Measurements from ENCODE around the gene TRAF7. TPM values are rescaled to one million over a fixed set of nuclear protein-coding genes. Genes with fewer than 3 reads are reported as not detected.

The TRAF7 gene
- total RNA-seq, 6 donors from 2014 or later = 34.6 to 72.6 (median 52.9) TPM

- DNase-seq (no peak), ATAC-seq (ENCODE audit: low FRiP score in 2 of 2) (no peak)
- WGBS, 2 donors = 62 to 82% methylated on average over 5 of the region's 6 CpGs
- Histone ChIP-seq H3K4me3 (no peak overlapping the region), H3K27me3 (no peaks in the 10 kb centered on the region), H3K27ac (peak overlapping the region in 3 of 4 donors; percentile 48 to 74 (median 74)), H3K9me3 (no peaks in the 10 kb centered on the region), H3K36me3 (peaks cover 0 to 13% (median 4%) of the 10 kb centered on the region in 4 donors), H3K4me1 (peaks cover 38 to 51% (median 44%) of the 10 kb centered on the region in 4 donors)
- TF ChIP-seq POLR2A (IDR thresholded peaks at IDR 0.05) = no peak
- TF ChIP-seq CTCF (IDR thresholded peaks at IDR 0.05) = no peak
- TF ChIP-seq EP300 (IDR thresholded peaks at IDR 0.05) = no peak
- TF ChIP-seq POLR2AphosphoS5 (IDR thresholded peaks at IDR 0.05) = no peak
Observed at GRCh38 chr16:2147378-2147777, 8.2 kb upstream of the TRAF7 start.

GRCh38 chr16:2147981-2148671 is 7.5 kb upstream of the TRAF7 start, which contains the start of gene RAB26:
Gene RAB26 (plus strand): TSS chr16:2148625. CDS start chr16:2148784, 159 bp downstream.
- peak within 1 kb of the TSS; percentile 30 to 53 (median 48) for H3K4me3 ChIP-seq
- no peaks in the 10 kb centered on the region for H3K27me3 ChIP-seq
- peak; percentile 91 to 93 for DNase-seq
- peaks cover 0 to 19% (median 4%) of the 10 kb centered on the region in 4 donors for H3K36me3 ChIP-seq
- H3K9me3 ChIP-seq = no peaks in the 10 kb centered on the region
- ATAC-seq (ENCODE audit: low FRiP score in 2 of 2) = peak; percentile 78 to 87
- H3K27ac ChIP-seq = peak within 1 kb of the TSS in 3 of 4 donors; percentile 48 to 74 (median 74)
- TF ChIP-seq POLR2A (IDR thresholded peaks at IDR 0.05) (peak in 1 of 4 donors; percentile 12), POLR2AphosphoS5 (IDR thresholded peaks at IDR 0.05) (peak in 1 of 2 donors; percentile 20), CTCF (IDR thresholded peaks at IDR 0.05) (no peak)
- WGBS, 2 donors = 1% methylated on average over 34 of the region's 55 CpGs; no CpG with 5 or more reads in 1 of the 2 donors
- peaks cover 45 to 58% (median 52%) of the 10 kb centered on the region in 4 donors for H3K4me1 ChIP-seq

- H3K4me1 ChIP-seq = peaks cover 50 to 67% (median 60%) of the 10 kb centered on the region in 4 donors
- no peaks in the 10 kb centered on the region for H3K27me3 ChIP-seq
- 10 to 16% methylated on average over 9 to 17 of the region's 62 CpGs for WGBS, 2 donors
- TF ChIP-seq CTCF (IDR thresholded peaks at IDR 0.05) (peak in 3 of 6 experiments; percentile 39 to 56 (median 47)), POLR2AphosphoS5 (IDR thresholded peaks at IDR 0.05) (no peak), POLR2A (IDR thresholded peaks at IDR 0.05) (no peak)
- peak overlapping the region in 1 of 4 donors; percentile 13 for H3K27ac ChIP-seq
- H3K4me3 ChIP-seq = peak overlapping the region; percentile 30 to 53 (median 48)
- no peak for ATAC-seq (ENCODE audit: low FRiP score in 2 of 2)
- DNase-seq = peak in 1 of 2 donors; percentile 88
- peaks cover 0 to 21% (median 4%) of the 10 kb centered on the region in 4 donors for H3K36me3 ChIP-seq
- H3K9me3 ChIP-seq = no peaks in the 10 kb centered on the region
Observed at GRCh38 chr16:2148714-2149629, 6.6 kb upstream of the TRAF7 start.

GRCh38 chr16:2149630-2150417 is 5.8 kb upstream of the TRAF7 start:
- Histone ChIP-seq H3K27ac (no peak overlapping the region), H3K9me3 (no peaks in the 10 kb centered on the region), H3K4me3 (no peak overlapping the region), H3K4me1 (peaks cover 54 to 75% (median 67%) of the 10 kb centered on the region in 4 donors), H3K27me3 (no peaks in the 10 kb centered on the region), H3K36me3 (peaks cover 0 to 21% (median 4%) of the 10 kb centered on the region in 4 donors)
- DNase-seq = no peak
- ATAC-seq (ENCODE audit: low FRiP score in 2 of 2) = no peak
- WGBS, 2 donors = 63 to 70% methylated on average over 4 to 18 of the region's 24 CpGs
- TF ChIP-seq POLR2AphosphoS5 (IDR thresholded peaks at IDR 0.05) = no peak
- TF ChIP-seq CTCF (IDR thresholded peaks at IDR 0.05) = no peak
- no peak for TF ChIP-seq EP300 (IDR thresholded peaks at IDR 0.05)
- no peak for TF ChIP-seq POLR2A (IDR thresholded peaks at IDR 0.05)

Data from upper lobe of left lung (tissue), 6 donors.